HG03457 (cell line): ENCODE results near the gene TNS1.

Experiments used
- ATAC-seq: cut with Tn5 transposase; IDR thresholded peaks from one replicate; pipeline ENCODE4 v1.9.1; 2021; ENCODE audit warnings: moderate number of reproducible peaks; ENCODE audit not compliant: unreplicated experiment

The TNS1 gene

GRCh38 chr2:217753460-217754200, 249.2 kb downstream of the TNS1 start:
- ATAC-seq = no peak

GRCh38 chr2:217752714-217753459, 249.9 kb downstream of the TNS1 start:
- no peak for ATAC-seq

- ATAC-seq = no peak
Observed at GRCh38 chr2:217751952-217752351, 250.8 kb downstream of the TNS1 start.

GRCh38 chr2:217751192-217751591, 251.6 kb downstream of the TNS1 start:
- ATAC-seq = no peak
